Body of pancreas (tissue), 4 donors: Measurements from ENCODE around the gene APBA1. TPM values are rescaled to one million over a fixed set of nuclear protein-coding genes. Genes with fewer than 3 reads are reported as not detected.

Source experiments
- ATAC-seq: fragments of 150-250 bp; one replicate; pipeline ENCODE4 v1.9.1; 2016
- DNase-seq, 4 donors: peaks; one replicate each; pipeline ENCODE4 v3.0.0-alpha.2; 2019
- H3K27ac ChIP-seq, 4 donors: fragments of 200-600 bp; sonication (generic); 1 replicate in 3 of 4; 2 replicates in 1 of 4; pipeline versions ENCODE4 v1.5.1 to v1.6.1; 2016 to 2019; ENCODE audit warnings: mild to moderate bottlenecking in 1 of 4, mixed read lengths in 1 of 4, moderate library complexity in 1 of 4
- H3K27me3 ChIP-seq, 2 donors: fragments of 200-600 bp; sonication (generic); one replicate each; pipeline ENCODE4 v1.6.0; 2016; ENCODE audit warnings: mild to moderate bottlenecking in 1 of 2
- H3K36me3 ChIP-seq, 2 donors: fragments of 200-600 bp; sonication (generic); replicated peaks in 1 of 2; 2 replicates each; pipeline ENCODE4 v1.5.1; 2016; ENCODE audit warnings: low read depth in 2 of 2; ENCODE audit not compliant: insufficient read depth in 1 of 2
- H3K4me1 ChIP-seq: fragments of 200-600 bp; sonication (generic); one replicate; pipeline ENCODE4 v1.6.0; 2016
- H3K4me3 ChIP-seq, 2 donors: fragments of 200-600 bp; sonication (generic); 1 replicate in 1 of 2; 2 replicates in 1 of 2; pipeline ENCODE4 v1.5.1; 2016 to 2019
- H3K9me3 ChIP-seq, 3 donors: fragments of 200-600 bp; sonication (generic); 1 replicate in 2 of 3; 2 replicates in 1 of 3; pipeline ENCODE4 v1.5.1; 2016
- CTCF ChIP-seq, 7 experiments: fragments of 450-650 bp in 4 of 7; fragments of 200-600 bp in 3 of 7; sonication (generic) in 3 of 7; IDR thresholded peaks; one replicate each; pipeline ENCODE4 v1.5.1; 2016 to 2019; ENCODE audit warnings: antibody characterized with exemption in 7 of 7
- POLR2A ChIP-seq, 3 donors: fragments of 450-650 bp; IDR thresholded peaks; one replicate each; pipeline ENCODE4 v1.6.1; 2016; ENCODE audit warnings: antibody characterized with exemption in 3 of 3, mild to moderate bottlenecking in 2 of 3
- WGBS, 2 donors: methylation state at CpG; one replicate each; pipeline ENCODE4 v1.1.5; 2017; 5-methylcytosine and 5-hydroxymethylcytosine counted together
- intact Hi-C: fragments of 100-400 bp; cut with DNase I; formaldehyde crosslinking; loops from one replicate; pipeline ENCODE4 v1.15.1; 2023
- total RNA-seq, 2 donors: library from RNA; depleted of rRNA; stranded (reverse); fragments of >200 nt; gene quantifications; one replicate each; pipeline ENCODE4 v1.1.0, GENCODE V29; 2016

APBA1 gene
- 1 to 10 TPM; 3.3 to 3.6 TPM for total RNA-seq

DNA sequence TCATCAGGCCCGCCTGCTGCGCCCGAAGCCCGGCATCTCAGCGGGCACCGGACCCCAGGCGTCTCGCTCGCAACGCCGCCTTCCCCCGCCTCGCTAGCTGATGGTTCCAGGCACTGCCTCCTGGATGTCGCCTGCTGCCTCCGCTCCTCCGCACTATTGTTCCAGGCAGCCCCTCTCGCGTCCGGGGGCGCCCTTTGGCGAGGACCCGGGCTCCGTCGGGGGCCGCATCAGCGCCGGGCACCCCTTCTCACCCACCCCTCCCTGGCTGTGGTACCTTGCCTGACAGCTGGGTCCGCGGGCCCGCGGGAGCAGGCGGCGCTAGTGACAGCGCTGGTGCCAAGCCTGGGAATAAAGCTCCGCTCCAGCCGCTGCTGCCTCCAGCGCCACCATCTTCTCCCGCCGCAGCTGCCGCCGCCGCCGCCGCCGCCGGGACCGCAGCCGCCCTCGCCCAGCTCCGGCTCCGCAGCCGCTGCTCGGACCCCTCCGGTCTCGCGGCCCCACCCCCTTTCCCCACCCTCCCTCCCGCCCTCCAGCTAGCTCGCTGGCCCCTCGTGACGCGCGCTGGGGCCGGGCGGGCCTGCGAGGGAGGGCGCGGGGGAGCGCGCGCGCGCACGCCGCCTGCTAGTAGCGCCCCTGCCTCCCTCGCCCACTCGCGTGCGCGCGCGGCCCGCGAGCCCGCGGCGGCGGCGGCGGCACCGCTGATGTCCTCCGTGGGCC is at the start of gene APBA1:
TSS of gene APBA1 (minus strand) at position 493 of the 717 bp plus-strand sequence.
- H3K9me3 ChIP-seq = no peaks in the 10 kb centered on the region
- no peaks in the 10 kb centered on the region for H3K36me3 ChIP-seq
- no peaks in the 10 kb centered on the region for H3K27me3 ChIP-seq
- H3K27ac ChIP-seq = peak within 1 kb of the TSS; percentile 35 to 84 (median 74)
- ATAC-seq = peak; percentile 74
- intact Hi-C loops = no loop called here
- peak; percentile 56 to 72 (median 59) for DNase-seq
- H3K4me1 ChIP-seq = peaks cover 13% of the 10 kb centered on the region
- peak within 1 kb of the TSS; percentile 77 to 80 for H3K4me3 ChIP-seq
- TF ChIP-seq POLR2A (IDR thresholded peaks at IDR 0.05) (no peak), CTCF (IDR thresholded peaks at IDR 0.05) (peak in 4 of 7 experiments; percentile 15 to 33 (median 21))
- 0 to 1% methylated on average over 18 to 86 of the region's 92 CpGs for WGBS, 2 donors

- no peaks in the 10 kb centered on the region for H3K27me3 ChIP-seq
- H3K4me1 ChIP-seq = no peaks in the 10 kb centered on the region
- H3K36me3 ChIP-seq = peaks cover 1 to 5% of the 10 kb centered on the region in 2 donors
- H3K9me3 ChIP-seq = no peaks in the 10 kb centered on the region
- intact Hi-C loops = no loop called here
- ATAC-seq = no peak
- 71% methylated on average over 2 of the region's 2 CpGs for WGBS, 2 donors
- H3K4me3 ChIP-seq = no peak overlapping the region
- no peak overlapping the region for H3K27ac ChIP-seq
- TF ChIP-seq POLR2A (IDR thresholded peaks at IDR 0.05) = no peak
- TF ChIP-seq CTCF (IDR thresholded peaks at IDR 0.05) = no peak
- no peak for DNase-seq
These were observed 47.8 kb upstream of the APBA1 start for GRCh38 chr9:69719983-69720382.

GRCh38 chr9:69719367-69719766 is 47.2 kb upstream of the APBA1 start:
- no peak for DNase-seq
- Histone ChIP-seq H3K27me3 (no peaks in the 10 kb centered on the region), H3K4me1 (no peaks in the 10 kb centered on the region), H3K4me3 (no peak overlapping the region), H3K36me3 (peaks cover 1 to 5% of the 10 kb centered on the region in 2 donors), H3K9me3 (no peaks in the 10 kb centered on the region), H3K27ac (no peak overlapping the region)
- 88 to 100% methylated on average over 3 of the region's 3 CpGs for WGBS, 2 donors
- intact Hi-C loops = no loop called here
- ATAC-seq = no peak
- TF ChIP-seq CTCF (IDR thresholded peaks at IDR 0.05) = no peak
- no peak for TF ChIP-seq POLR2A (IDR thresholded peaks at IDR 0.05)

DNA sequence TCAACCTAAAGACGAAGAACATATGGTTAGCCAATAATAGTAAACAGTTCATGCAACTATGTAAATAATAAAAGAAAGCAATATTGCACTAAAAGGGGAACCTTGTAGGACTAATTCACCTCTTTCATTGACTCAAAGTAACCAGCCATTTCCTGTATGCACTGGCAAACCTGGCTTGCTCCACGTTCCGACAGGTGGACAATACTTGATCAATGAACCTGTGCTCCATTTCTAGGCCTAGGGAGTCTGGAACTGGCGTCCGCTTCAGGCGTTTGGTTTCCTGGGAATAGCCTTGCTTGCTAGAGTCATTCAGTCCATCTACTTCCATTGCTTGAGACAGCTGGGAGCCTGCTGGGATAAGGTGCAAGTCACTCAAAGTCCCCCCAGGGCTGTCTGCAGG is 46.0 kb upstream of the APBA1 start:
- DNase-seq (no peak), ATAC-seq (no peak)
- H3K4me1 ChIP-seq = no peaks in the 10 kb centered on the region
- H3K27ac ChIP-seq = no peak overlapping the region
- no peak for TF ChIP-seq POLR2A (IDR thresholded peaks at IDR 0.05)
- TF ChIP-seq CTCF (IDR thresholded peaks at IDR 0.05) = no peak
- no peaks in the 10 kb centered on the region for H3K27me3 ChIP-seq
- intact Hi-C loops = no loop called here
- H3K36me3 ChIP-seq = peaks cover 1 to 5% of the 10 kb centered on the region in 2 donors
- H3K4me3 ChIP-seq = no peak overlapping the region
- H3K9me3 ChIP-seq = no peaks in the 10 kb centered on the region
- 86 to 93% methylated on average over 6 of the region's 6 CpGs for WGBS, 2 donors

- 90 to 91% methylated on average over 1 of the region's 1 CpG for WGBS, 2 donors
- TF ChIP-seq CTCF (IDR thresholded peaks at IDR 0.05) (no peak), POLR2A (IDR thresholded peaks at IDR 0.05) (no peak)
- intact Hi-C loops = no loop called here
- ATAC-seq (no peak), DNase-seq (no peak)
- no peaks in the 10 kb centered on the region for H3K4me1 ChIP-seq
- H3K9me3 ChIP-seq = no peaks in the 10 kb centered on the region
- H3K27me3 ChIP-seq = no peaks in the 10 kb centered on the region
- H3K4me3 ChIP-seq = no peak overlapping the region
- no peak overlapping the region for H3K27ac ChIP-seq
- H3K36me3 ChIP-seq = peaks cover 0 to 1% of the 10 kb centered on the region in 2 donors
These were observed 43.7 kb upstream of the APBA1 start for GRCh38 chr9:69715825-69716224.
